ENCODE results near the gene LHFPL6. TPM values are rescaled to one million over a fixed set of nuclear protein-coding genes. Genes with fewer than 3 reads are reported as not detected.
A peak's percentile ranks its signal among the peaks of the same experiment; 100 is the strongest.

LHFPL6 gene
- total RNA-seq, 1 experiment from 2014 or later, result 12.7 TPM

DNA sequence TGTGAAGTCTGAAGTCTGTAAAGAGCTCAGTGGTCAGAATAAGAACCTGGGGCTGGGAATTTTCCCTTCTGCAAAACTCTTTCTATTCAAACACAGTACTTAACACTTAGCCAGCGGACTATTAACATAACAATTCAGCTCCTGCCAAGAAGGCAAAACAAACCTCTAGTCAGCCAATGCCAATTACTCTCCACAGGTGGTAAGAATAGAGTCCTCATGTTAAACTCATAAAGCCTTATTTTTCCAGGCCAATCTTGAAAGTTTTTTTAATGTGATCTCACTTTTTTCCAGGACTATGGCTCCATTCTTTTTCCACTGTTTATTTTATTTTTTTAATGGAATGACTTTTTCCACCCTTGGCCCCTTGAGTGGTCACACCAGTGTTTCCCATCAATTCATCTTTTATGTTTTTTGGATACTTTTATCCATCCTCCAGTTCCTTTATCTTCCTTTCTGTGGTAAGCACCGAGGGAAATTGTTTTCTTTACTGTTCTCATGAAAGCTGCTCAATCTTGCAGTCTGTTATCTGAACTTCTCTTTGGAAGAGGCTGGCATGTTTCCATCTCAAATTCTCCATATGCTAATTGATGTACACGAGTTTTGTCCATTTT lies 217.3 kb downstream of the LHFPL6 start:
- peak; percentile 36 for DNase-seq (ENCODE audit: low read depth)

DNA sequence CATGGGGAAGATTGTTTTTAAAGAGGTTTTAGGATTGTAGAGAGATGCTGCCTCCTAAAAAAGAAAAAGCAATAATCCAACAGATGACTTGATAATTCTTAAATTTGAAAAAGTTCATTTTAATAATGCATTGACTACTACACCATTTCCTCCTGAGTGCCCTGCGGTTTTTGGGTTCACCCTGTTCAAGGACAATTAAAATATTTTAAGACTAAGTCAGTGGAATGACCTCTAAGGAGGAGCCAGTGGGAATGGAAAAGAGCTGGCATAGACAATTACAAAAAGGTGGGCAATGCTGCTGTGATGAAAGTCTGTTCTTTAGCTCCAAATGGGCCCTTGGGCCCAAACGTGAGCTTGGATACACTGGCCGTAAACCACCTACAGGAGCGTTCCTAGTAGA lies 217.8 kb downstream of the LHFPL6 start:
- DNase-seq (ENCODE audit: low read depth), result peak; percentile 5

DNA sequence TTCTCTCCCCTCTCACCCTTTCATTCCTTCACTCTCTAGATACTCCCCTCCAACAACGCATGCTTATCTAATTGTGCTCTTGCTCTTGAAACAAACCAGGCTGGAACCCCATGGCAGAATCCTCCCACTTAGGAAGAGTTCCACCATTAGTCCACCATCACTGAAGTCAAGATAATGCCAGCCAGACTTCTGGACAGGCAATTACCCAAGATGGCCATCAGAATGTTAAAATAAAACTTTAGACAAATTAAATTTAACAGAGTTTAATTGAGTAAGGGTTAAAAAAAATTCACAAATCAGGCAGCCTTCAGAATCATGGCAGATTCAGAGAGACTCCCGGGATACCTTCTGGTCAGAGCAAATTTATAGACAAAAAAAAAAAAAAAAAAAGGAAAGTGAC lies 221.5 kb downstream of the LHFPL6 start:
- DNase-seq (ENCODE audit: low read depth), result no peak

DNA sequence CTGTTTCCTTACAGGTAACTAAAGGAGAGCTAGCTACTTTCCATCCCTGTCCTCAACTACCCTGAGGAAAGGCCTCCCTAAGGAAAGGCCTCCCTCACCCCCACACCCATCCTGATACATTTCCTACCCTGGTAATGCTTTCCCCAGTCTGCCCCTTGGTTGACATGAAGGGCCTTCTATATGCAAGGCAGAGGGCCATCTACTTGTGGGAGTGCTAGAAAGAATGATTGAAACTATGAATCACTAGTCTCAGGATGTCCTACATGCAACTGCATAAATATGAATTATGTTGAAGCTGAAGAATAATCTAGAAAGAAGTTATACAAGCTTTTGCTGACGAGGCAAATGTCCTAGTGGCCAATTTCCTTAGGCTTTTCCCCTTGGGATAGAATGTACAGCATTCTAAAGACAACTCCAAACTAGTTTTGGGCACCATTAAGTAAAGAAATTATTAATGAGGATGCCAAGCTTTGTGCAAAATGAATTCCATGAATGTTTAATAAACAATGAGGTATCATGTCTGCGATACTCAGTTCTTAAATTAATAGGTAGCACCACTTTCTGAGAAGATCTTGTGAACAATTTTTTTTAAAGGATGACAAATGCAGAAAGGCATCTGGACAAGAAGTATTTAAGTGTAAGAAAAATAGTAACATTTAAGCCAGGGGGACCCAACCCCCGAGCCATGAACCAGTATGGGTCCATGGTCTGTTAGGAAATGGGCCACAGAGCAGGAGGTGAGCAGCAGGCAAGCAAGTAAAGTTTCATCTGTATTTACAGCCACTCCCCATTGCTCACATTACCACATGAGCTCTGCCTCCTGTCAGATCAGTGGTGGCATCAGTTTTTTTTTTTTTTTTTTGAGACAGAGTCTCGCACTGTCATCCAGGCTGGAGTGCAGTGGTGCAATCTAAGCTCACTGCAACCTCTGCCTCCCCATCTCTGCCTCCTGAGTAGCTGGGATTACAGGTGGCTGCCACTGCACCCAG lies 223.0 kb downstream of the LHFPL6 start:
- no peak for DNase-seq (ENCODE audit: low read depth)

DNA sequence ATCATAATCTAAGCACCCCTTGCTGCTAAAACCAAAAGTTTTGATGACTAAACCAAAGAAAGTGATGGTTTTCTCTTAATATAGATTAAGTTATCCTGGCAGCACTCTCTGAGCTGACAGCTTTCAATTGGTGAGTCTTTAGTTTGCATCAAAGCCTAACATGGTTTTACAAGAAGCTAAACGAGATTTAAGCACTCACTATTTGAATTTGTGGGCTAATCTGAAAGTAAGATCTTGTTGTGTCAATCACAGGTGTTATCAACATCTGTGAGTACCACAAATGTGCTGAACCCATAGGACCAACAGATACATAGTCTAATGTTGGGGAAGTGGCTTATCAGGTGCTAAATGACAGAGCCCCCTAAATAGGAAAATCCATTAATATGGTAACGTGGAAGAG lies 223.9 kb downstream of the LHFPL6 start:
- DNase-seq (ENCODE audit: low read depth), result no peak

DNA sequence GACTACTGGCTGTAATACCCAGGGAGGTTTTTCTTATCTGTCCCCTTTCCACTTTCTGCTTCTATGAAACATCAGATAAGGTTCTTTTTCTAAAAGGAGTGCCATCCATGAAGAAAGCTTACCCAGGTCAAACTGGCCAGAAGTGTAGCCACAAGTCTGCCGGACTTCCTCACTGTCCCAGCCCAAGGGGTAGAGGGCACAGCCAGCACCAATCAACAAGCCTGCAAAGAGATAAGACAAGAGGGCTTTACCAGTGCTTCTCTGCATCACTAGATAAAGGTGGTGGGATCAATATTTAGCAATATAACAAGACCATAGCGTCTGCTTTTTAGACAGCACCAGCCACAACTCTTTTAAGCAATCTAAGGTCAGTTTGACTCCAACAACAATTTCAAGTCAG lies 224.7 kb downstream of the LHFPL6 start:
- DNase-seq (ENCODE audit: low read depth), result no peak

DNA sequence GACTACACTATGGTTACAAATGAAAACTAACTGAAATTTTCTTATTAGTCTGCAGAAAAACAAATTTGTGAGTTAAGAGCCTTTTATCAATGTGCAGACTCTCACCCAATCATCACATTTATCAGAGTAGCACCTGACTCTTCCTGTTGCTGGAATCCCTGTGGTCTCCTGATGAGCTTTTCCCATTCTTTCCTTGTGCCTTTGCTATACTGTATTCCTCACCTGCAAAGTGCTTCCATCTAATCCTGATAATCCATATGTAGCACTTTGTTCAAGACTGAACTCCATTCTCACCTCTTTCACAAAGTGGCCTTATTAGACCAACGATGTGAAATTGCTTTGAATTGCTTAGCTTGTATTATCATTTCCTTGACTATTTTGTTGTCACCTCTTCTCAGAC lies 225.3 kb downstream of the LHFPL6 start:
- DNase-seq (ENCODE audit: low read depth), result no peak

DNA sequence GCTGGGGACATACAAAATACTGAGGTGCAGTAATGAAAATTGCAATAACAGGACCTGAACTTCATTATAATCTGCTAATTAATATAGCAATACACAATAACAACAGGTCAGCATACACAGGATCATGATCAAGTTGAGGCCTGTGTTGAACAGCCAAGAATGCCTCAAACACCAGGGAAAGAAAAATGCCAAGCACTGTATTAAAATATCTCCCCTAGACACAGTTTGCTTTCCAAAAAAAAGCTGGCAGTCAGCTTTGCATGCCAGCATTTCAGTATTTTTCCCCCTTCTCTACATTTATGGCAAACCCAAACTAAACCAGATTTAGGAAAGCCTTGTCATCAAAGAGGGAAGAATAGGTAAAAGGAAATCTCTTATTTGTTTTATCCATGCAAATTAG lies 226.9 kb downstream of the LHFPL6 start:
- no peak for DNase-seq (ENCODE audit: low read depth)

DNA sequence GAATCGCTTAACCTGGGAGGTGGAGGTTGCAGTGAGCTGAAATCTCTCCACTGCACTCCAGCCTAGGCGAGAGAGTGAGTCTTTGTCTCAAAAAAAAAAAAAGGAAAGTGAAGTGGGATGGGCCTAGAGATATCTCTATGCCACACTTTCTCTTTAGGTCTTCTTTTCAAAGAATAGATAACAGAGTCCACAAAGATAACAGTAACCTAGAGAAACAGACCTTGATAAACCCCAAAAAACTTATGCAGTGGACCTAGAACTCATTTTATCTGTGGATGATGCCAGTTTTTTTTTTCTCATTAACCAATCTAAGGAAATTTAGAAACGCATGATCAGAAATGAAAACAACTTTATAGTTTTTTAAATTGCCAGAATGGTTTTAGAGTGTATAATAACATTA lies 227.4 kb downstream of the LHFPL6 start:
- no peak for DNase-seq (ENCODE audit: low read depth)

DNA sequence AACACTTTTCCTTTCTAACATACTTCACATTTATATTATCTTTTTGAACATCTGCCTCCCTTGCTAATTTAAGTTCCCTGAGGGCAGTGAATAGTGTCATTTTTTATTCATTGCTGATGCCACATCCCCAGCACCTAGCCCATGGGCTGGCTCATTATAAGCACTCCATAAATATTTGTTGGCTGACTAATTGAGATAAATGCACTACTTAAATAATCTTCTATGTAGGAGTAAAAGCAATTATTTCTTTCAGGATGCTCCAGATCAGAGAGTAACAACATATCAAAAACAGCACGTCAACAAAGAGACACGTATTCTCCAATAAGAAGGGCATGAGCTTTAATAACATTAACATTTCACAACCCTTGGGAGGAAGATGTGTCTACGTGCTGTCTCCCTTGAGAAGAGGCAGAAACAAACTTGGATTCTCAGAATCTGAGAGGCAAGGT lies 228.2 kb downstream of the LHFPL6 start:
- DNase-seq (ENCODE audit: low read depth), result no peak

DNA sequence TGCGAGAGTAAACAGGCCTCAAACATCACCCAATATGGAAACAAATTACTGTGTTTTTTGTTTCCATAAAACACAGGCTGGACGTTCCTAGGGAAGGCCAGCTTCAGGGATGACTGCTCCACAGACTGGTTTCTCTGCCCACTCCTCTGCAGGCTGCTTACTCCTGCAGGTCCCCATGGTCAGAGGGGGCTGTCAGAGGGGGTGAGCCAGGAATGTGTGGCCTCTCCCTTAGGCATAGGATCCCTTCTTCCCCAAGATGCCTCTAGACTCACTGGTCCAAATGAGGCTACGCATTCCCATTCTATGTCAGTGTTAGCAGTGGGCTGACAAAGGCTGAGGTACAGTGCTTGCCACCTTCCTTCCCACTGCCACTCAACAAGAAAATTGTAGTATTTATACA lies 229.8 kb downstream of the LHFPL6 start:
- no peak for DNase-seq (ENCODE audit: low read depth)

DNA sequence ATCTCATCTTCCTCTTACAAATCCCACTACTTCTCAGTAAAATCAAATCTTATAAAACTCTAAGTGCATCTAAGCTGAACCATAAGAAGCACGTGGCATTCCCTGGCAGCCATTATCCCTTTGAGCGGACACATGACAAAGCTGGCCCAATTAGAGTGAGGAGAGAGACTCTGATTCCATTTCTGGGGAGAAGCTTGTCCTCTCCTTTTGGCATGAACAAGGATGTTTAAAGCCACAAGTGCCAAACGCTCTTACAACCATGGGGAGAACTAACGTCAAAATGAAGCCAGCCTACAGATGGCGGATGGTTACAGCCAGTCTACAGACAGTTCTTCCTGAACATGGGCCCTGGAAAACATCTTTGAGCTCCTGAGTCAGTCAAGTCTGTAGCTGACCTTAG lies 231.3 kb downstream of the LHFPL6 start:
- DNase-seq (ENCODE audit: low read depth), result no peak

DNA sequence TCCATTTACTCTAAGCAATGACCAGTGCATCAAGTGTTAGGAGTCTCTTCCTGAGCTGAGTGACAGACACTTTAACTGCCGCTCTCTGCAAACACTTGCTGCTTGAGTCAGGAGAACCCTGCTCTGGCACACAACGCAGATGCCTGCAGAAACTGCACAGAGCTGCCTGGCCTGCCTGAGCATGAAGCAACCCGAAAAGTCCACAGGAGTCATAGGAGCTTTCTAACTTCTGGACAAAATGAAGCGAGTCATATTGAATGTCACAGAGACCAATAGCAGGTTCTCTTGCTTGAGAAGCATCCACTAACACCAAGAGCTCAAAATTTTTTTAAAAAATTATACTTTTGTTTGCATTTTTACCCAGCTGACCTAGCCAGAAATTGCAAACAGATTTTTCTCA lies 232.4 kb downstream of the LHFPL6 start:
- DNase-seq (ENCODE audit: low read depth), result no peak

DNA sequence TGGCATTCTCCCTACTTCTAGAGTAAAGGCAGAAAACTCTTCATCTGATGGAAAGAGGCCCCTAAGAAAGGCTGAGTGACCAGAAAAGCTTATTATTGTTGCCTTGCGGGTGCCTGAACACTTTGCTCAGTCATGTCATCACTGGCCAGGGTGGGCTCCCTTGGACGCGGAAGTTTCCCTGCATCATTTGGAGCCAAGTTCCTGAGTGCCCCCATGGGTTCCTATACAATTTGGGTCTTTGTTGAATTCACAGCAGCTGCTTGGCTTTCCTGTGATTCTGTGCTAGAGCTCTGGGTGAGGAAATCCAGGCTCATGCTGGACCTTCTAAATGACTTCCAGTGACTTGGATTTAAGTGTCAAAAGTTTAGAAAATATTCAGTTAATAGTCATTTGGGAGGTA lies 232.9 kb downstream of the LHFPL6 start:
- DNase-seq (ENCODE audit: low read depth), result no peak

DNA sequence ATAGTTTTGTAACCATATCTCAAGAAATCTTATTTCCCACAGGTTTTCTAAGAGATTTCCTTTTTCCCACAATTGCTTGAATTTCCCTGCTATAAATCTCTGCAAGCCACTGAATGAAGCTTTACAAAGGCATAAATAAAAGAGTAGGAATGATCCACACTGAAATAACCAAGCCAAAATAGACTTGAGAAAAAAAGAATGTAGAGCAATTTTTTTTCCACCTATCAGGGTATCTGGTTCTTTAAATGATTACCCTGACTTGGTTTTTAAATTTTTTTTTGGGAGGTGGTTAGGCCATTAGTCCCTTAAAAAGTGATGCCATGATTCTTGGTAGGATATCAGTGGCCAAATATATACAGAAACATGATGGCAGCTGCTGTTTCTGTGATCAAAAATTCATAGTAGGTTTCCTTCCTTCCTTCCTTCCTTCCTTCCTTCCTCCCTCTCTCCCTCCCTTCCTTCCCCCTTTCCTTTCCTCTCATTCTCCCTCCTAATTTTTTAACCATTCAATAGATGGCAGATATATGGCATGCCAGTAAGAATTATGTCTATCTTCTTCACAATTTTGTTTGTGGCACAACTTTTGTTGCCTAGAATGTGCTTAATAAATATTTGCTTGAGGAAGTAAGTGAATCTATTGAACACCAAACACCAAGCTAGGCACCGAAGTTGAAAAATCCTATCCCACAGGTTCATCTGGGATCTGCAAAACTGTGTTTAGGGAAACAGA lies 233.7 kb downstream of the LHFPL6 start:
- no peak for DNase-seq (ENCODE audit: low read depth)

DNA sequence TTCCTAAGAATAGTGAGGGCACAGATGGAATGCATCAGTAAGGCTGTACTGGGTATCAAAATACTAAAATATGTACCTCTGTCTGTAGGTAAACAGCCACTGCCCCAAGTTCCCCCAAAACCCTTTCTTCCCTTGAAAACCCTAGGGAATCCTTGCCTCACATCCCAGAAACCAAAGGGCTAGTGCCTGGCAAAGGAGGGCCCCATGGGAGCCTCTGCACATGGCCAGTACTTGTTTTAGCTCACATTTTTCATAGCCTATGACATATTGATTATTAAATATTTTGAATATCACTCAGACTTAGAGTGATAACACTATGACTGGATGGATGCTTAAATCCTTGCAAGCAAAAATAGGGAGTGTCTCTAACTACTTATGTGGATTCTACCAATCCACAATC lies 237.1 kb downstream of the LHFPL6 start:
- DNase-seq (ENCODE audit: low read depth), result no peak

DNA sequence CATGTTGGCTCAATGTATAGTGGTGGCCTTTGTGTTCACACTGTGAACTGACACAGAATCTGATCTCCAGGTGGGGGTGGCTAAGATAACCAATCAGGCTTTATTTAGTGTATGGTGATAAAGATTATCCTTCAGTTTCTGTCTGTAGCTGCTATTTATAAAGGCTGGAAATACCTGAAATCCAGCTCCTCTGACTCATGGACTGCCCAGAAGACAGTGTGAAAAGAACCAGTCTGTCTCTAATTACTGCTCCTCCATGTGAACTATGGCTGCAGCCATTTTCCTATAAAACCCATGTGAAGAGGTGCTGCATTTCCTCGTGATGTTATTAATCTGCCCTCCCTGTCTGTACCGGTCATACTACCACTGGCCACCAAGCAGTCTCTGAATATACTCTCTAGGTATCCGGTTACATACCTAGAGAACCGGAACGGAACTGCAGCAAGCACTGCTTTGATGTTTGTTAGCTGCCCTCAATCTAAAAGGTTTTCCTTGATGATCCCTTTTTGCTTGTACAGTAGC lies 238.0 kb downstream of the LHFPL6 start:
- DNase-seq (ENCODE audit: low read depth), result peak; percentile 12

DNA sequence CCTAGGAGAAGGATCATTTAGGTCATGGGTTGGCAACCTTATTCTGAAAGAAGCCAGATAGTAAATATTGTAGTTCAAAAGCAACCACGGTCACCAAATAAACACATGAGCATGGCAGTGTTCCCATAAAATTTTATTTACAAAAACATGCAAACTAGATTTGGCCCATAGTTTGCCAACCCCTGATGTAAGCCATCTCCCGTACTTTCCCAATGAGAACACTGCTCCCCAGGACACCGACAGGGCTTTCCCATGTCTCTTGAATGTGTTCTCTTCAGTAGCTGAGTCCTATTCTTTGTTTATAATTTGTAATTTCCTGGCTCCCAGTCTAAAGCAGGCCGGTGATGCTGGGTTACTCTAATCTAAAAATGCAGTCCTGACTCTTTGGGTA lies 239.6 kb downstream of the LHFPL6 start:
- no peak for DNase-seq (ENCODE audit: low read depth)

DNA sequence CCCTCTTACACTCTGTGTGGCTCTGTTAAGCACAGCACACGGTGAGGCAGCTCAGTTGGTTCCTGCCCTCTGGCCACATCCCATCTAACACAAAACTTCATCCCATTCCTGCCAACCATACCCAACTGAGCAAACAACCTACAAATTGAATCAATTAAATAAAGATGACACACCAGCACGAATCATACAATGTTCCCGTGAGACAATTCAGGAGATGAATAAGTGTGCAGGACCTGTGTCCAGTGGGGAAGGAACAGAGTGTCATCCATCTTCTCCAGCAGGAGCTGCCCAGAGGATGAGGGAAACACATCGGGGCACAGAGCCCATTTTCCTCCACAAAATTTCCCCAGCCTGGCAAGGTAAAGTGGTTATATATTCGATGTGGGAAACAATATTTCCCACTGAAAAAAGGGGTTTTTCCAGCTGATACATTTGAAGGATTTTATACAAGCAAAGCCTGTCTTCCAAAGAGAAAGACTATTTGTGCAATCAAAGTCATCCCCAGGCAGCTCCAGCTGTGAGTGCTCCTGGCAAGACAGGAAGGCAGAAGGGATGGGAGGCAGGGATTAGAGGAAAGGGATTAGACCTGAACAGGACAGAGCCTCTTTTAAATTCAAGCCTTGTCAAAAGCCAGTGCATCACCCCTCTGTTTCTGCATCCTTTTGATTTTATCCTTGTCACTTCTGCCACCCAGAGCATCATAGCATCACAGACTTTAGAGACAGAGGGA lies 240.2 kb downstream of the LHFPL6 start:
- DNase-seq (ENCODE audit: low read depth), result no peak

DNA sequence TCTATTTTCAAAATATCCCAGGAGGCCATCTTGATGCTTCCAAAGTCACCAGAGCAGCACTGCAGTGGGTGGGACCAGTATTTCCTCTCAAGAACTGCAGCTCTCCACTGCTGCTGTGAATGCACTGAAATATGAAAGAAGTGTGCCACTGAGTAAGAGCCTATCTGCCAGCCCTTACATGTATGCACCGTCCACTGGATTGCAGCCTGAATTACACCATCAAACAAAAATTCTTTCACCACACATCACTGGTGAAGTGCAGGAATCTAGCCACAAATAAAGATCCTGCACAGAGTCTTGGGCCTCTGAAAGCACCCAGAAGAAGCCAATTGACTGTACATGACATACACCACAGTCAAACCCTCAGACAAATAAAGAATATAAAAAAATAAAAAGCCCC lies 249.0 kb downstream of the LHFPL6 start:
- no peak for DNase-seq (ENCODE audit: low read depth)

DNA sequence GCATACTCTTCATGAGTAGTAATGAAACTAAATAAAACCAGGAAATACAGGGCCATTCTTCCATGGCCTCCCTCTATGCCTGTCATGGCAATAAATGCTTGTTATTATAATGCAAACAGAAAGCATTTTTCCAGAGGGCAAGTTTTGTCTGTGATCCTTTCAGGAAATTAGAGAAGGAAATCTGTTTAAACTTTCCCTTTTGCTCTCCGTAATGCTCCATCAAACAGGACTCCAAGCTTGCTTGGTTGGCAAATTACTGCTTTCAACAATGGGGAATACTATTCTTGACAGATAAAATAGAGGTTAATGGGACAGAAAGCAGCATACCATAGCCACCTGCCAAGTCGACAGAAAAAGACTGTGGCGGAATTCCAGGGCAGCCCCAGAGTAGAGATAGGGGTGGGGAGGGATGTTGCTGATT lies 252.5 kb downstream of the LHFPL6 start:
- DNase-seq (ENCODE audit: low read depth), result no peak

Measured in Daoy (cell line).